Left cardiac atrium (tissue), 4 donors: ENCODE data around the gene EHD1. TPM values are rescaled to one million over a fixed set of nuclear protein-coding genes. Genes with fewer than 3 reads are reported as not detected.

Source experiments
- ATAC-seq, 2 donors: fragments of 200-7000 bp; cut with Tn5 transposase; one replicate each; pipeline ENCODE4 v1.9.1; 2020; ENCODE audit warnings: mild to moderate bottlenecking in 2 of 2, moderate library complexity in 2 of 2
- DNase-seq: peaks from one replicate; pipeline ENCODE4 v3.0.0-alpha.2; 2020
- intact Hi-C, 2 donors: fragments of 100-400 bp; cut with DNase I; formaldehyde crosslinking; loops; one replicate each; pipeline versions ENCODE4 v1.14.1 to v1.15.1; 2022 to 2023
- total RNA-seq, 2 donors: library from RNA; stranded (reverse); fragmentation: NEBNext Ultra II Directional; extraction: Animal tissue kit (Norgen Biotek cat#: 25700); gene quantifications; one replicate each; pipeline ENCODE4 v1.2.1, GENCODE V29; 2021
- donor health status: DM: no; HTN: yes; CAD: no.
- donor health status: DM: no; HTN: yes; CAD: no; lungs with severe emphysema.
- donor health status: DM: yes; HTN: yes; CAD: no.
- donor health status: Dilated cardiomyopathy.

Gene EHD1
- total RNA-seq, 2 donors from 2014 or later, result 36.6 to 43.1 TPM

DNA sequence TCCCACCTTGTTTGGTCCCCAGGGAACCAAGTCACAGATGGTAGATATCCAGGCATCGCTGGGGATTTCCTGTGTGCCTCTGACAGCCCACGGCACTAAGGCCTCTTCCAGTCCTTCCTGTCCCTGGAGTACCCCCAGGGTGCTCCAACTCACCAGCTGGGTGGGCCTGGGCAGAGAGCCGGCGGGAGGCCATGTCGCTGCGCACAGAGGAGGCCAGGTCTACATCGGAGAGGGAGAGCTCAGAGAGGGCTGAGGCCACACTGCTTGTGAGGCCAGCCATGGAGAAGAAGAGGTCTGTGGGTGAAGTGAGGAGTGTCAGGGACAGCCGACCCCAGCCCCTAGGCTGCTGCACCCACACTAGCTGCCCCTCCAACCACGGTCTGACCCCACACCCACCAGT lies 33.3 kb upstream of the EHD1 start:
- ATAC-seq, result no peak
- no peak for DNase-seq
- intact Hi-C loops, result no loop called here

DNA sequence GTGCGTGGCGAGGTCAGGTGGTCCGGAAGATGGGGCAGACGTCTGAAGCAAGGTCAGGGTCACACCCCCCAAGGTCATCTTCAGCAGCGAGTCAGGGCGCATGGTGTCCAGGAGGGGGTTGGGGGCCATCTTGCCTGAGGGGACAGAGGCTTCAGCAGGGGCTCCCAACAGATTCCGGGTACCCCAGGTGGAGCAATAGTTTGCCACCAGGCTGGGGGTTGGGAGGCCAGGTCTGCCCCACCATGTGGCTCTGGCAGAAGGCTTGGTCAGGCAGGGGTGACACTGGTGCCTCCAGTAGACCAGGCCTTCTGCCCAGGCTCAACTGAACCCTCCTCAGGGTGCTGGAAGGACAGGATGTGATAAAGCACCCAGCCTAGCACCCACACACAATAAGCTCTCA lies 32.7 kb upstream of the EHD1 start:
- intact Hi-C loops, result no loop called here
- DNase-seq (no peak), ATAC-seq (no peak)

DNA sequence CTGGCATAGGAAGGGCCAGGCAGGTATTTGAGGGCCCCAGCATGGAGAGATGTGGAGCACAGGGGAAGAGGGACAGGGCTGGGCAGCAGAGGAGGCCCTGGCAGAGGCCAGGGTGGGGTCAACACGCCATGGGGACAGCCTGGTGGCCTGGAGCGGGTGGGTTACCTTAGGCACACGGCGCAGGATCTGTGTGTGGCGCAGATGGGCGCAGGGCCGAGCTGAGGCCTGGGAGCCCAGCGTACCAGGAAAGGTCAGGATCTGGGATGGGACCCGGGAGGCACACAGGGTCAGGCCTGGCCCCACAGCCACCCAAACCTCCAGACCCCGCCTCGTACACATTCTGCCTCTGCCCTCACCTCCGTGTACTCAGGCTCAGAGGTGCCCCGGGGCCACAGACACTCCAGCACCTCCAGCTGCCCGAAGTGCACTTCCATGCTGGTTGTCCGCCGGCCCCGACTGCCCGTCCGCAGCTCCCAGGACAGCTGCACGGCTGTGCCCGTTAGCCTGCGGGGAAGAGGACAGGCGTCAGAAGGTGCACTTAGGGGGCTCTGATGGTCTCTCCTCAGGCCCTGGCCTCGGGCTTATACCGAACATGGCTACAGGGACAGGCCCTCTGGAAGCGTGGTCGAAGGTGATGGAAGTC lies 32.2 kb upstream of the EHD1 start:
- DNase-seq, result no peak
- intact Hi-C loops, result no loop called here

DNA sequence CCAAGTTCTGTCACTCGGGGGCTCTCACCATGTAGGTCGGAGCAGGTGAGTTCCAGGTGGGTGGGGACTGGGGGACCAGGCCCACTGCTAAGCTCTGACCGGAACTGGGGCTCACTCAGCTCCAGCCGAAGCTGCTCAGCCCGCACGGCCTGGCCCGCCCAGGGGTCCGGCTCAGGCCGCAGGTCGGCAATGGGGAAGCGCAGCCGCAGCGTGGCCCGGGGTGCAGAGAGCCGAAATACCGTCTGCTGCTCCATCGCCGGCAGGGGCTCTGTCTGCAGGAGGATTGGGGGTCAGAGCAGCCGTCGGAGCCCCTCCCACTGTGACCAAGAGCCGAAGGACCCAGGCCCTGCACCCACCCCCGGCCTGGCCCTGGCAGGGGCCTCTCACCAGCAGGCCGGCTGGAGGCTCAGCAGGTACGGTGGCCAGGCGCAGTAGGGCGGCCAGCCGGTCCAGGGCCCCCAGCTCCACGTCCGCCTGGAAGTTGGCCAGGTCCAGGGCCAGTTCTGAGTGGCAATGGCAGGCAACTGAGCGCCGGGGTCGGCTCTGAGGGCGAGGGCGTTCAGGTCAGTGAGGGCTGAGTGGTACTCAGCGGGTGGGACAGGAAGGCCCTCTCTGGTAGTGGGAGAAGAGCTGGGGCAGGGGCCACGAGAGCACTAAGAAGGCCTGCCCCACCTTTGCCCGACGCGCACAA lies 31.4 kb upstream of the EHD1 start:
- no peak for ATAC-seq
- no peak for DNase-seq
- intact Hi-C loops, result no loop called here

More for the DNA sequence above, 32.2 kb upstream of the EHD1 start:
- no peak for ATAC-seq

DNA sequence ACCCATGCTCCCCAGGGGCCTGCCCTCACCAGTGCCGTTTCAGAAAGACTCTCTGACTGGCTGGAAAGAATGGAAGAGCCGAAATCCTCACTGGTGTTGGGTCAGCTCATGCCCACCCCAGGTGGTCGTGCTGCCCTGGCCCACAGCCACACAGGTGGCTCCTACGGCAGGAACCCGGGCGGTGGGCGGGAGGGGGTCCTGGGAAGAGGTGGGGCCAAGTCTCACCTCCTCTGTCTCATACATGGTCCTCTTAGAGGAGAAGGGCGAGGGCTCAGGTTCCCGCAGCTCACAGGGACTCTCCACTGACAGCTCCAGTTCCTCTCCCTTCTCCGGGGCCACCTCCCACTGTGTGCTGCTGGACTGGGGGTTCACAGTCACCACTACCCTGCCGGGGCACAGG lies 30.3 kb upstream of the EHD1 start:
- DNase-seq, result no peak
- no peak for ATAC-seq
- intact Hi-C loops, result no loop called here

DNA sequence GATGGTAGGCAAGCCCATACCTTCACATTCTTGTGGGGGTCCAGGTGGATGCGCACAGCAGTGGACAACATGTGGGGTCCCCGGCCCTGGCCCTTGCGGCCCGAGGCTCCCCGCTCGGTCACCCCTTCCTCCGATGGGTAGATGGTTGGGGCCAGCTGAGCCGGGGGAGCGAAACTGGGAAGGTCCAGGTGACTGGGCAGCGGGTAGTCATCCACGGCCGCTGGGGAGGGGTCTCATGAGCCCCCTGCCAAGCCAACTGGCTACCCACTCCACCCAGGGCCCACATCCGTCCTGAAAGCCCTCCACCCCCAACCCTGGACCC lies 27.9 kb upstream of the EHD1 start:
- ATAC-seq (no peak), DNase-seq (no peak)
- intact Hi-C loops, result no loop called here

DNA sequence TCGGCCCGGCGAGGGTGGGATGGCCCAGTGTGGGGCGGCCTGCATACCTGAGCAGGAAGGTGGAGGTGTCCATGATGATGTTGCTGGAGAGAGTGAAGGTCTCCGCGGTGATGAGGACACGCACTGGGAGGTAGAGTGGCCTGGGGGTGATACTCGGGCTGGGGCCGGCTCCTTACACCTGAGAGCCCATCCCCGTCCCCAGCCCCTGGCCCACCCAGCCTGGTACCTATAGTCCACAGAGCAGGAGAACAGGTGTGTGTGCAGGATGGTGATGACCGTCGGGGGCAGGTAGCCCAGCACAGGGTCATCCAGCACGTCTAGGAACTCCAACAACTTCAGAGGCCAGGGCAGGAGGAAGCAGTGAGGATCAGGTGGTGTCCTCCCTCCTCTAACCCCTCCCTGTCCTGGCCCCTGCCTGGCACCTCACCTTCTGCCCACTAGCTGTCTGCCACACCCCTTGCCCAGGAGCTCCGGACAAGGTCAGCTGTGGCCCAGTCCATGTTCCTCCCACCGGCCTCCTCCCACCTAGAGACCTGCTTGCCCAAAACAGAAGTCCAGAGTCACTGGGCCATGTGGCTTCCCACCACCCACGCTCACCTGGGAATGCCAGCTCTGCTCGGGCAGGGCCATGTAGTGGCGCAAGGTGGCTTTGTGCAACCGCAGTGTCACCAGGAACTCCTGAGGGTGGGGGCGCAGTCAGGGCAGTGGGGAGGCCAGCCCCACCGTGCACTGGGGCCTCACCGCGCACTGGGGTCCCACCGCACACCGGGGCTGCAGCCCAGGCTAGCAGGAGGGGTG lies 27.3 kb upstream of the EHD1 start:
- intact Hi-C loops, result no loop called here
- ATAC-seq, result no peak
- no peak for DNase-seq

DNA sequence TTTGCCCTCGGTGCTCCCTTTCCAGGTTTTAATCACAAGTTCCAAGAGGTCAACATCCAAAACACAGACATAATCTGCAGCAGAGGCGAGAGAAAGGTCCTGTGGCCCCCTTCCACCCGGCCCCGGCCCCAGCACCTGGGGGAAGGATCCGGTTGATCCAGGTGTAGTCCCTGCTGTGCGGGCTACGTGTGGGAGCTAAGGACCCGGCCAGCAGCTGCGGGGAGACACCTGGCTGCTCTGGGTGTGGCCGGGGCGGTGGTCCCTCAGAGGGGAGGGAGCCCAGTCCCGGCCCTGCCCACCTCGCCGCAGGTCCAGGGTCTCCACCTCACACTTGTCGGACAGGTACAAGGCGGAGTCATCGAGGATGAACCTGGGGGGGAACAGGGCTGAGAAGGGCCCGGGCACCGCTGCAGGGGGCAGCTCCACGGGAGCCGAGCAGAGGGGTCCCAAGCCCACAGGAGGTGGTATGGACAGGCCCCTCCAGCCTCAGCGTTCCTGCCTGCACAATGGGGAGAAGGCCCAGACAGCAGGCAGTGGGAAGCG lies 24.9 kb upstream of the EHD1 start:
- no peak for DNase-seq

DNA sequence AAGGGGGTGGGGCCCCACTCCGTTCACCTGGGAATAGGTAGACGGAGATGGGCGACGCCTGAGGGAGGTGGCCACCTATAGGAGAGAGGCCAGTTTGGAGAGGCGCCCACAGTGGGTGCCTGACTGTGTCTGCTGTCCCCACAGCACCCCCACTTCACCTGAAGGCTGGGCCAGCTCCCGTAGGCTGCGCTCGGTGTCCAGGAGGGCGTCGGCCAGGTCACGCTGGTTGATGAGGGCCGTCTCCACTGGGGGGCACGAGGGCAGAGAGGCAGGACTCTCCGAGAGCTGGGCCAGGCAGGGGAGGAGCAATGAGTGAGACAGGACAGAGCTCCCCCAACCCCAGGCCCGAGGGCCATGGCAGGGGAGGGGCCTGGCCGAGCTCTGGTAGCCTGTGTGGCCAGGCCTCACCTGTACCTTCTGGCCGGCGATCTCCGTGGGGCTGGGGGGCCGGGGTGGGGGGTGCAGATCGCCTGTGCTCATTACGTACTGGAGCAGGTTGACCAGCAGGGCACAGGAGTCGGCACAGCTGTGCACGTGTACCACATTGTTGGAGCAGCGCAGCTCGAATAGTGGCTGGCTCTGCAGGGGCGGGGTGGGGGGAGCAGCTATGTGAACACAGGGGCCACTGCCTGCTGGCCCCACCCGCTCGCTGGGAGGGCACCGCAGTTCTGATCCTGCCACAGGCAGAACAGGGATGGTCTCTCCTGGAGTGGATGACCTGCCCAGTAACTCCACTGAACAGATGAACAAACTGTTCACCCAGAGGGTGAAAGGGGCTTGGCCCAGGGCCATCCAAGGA lies 23.9 kb upstream of the EHD1 start:
- DNase-seq, result no peak
- intact Hi-C loops, result no loop called here

More for the DNA sequence above, 24.9 kb upstream of the EHD1 start:
- no peak for ATAC-seq
- intact Hi-C loops, result no loop called here

DNA sequence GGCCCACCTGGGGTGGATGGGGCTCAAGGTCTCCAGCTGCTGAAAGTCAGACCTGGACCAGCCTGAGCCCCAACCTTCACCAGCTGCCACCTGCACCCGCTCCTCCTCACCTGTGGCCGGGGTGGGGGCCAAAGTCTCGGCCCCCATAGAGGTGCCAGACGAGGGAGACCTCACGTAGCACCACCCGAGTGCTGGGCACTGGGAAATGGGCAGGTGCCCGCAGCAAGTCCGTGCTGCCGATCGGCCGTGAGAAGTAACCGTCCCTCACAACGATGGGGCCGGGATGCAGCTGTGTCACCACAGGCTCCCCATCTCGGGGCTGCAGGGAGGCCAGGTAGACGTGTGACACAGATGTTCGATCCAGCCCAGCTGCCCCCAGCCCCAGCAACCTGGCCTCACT lies 22.4 kb upstream of the EHD1 start:
- intact Hi-C loops, result no loop called here
- ATAC-seq, result no peak
- no peak for DNase-seq

More for the DNA sequence above, 23.9 kb upstream of the EHD1 start:
- no peak for ATAC-seq

DNA sequence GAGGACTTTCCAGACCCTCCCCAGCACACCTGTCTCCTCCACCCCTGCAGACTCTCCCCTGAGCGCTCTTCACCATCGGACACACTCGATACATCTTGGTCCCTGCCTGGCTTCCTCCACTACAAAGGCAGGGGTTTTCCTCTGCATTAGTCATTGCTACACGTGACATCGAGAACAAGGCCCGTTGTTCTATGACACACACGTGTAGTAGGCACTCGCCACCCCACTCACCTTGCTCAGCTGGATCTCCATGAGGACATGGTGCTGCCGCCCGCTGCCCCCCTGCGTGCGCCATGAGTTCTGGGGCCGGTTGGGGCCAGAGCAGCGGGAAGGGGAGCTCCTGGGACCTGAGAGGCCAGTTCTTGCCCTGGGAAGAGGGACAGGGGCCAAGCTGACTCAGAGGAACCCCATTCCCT lies 21.9 kb upstream of the EHD1 start:
- ATAC-seq, result no peak
- intact Hi-C loops, result no loop called here
- DNase-seq, result no peak

DNA sequence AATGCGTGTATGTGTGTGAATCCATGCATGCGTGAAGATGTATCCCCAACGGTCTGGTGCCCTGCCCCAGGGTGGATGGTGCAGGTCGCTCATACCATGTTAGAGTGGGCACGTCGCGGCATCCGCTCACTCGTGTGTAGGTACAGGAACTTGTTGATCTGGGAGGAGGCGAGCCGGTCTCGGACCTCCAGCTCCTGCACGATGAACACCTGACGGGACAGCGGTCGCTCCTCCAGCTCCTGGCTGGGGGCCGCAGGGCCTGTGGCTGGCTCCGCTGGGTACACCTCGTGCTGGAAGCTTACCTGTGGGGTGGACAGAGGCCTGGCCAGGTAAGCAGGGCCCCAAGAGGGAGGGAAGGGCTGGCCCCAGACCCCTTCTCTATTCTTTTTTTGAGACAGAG lies 20.1 kb upstream of the EHD1 start:
- ATAC-seq, result no peak
- DNase-seq, result no peak
- intact Hi-C loops, result no loop called here

DNA sequence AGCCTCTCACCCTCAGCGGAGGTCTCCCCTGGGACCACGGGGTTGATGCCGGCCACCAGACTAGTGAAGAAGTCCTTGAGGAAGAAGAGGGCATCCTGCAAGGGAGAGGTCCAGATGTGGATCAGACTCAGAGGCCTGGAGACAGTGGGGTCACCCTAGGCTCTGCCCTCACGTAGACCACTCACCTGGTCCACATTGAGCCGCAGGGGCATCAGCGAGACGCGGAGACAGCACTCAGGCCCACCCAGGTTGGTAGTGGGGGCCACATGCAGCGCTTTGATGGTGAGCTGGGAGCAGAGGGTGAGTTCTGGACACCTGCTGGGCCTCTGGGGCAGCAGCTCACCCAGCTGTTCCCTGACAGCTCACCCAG lies 19.6 kb upstream of the EHD1 start:
- ATAC-seq, result no peak
- no peak for DNase-seq
- intact Hi-C loops, result no loop called here

DNA sequence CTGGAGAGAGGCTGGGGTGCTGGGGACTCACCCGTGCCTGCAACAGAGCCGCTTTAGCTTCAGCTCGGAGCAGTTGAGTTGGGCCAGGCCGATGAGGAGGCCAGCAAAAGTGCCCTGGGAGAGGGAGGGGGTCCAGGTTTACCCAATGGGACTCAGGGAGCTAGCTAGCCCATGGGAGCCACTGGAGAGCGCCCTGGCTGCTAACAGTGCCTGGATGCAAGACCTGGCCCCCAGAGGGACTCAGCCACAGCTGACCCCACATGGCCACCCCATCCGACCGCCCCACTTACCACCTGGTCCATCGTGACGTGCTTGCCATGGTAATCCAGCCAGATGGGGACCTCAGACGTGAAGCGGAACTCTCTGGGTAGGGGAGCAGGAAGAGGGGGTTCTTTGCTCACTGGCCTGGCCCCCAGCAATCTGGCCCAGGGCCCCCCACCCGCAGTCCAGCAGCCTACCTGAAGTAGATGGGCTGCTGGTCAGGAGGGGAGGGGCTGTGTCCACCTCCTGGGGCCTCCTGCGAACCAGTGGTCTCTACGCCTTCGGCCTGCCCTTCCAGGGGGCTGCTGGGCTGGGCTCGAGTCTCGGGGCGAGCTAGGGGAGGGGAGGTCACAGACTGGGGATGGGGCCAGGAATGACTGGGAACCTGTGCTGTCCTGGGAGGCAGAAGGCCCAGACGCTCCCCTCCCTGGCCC lies 19.1 kb upstream of the EHD1 start:
- ATAC-seq, result no peak
- intact Hi-C loops, result no loop called here
- no peak for DNase-seq

DNA sequence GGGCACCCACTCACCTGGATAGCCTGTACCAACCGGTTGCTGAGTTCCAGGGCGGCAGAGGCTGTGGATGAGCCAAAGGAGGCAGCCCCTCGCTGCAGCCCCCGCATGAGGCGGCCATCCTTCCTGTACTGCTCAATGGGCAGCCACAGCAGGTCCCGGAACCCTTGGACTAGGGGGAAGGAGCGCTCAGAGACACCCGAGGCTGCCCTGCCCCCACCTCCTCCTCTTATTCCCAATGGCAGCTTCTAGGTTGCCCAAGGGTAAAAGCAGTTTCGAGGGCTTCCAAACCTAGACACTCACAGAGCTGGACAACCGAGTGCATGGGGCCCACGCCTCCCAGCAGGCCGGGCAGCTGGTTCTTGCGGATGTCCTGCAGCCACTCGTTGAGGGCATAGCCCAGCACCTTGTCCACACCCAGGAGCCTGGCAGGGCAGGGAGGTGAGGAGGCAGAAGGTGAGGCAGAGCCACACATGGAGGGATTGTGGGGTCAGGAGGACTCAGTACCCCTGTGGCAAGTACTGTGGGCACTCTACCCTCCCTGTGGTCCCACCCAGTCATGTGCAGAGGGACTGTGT lies 18.1 kb upstream of the EHD1 start:
- no peak for ATAC-seq
- DNase-seq, result no peak
- intact Hi-C loops, result no loop called here

DNA sequence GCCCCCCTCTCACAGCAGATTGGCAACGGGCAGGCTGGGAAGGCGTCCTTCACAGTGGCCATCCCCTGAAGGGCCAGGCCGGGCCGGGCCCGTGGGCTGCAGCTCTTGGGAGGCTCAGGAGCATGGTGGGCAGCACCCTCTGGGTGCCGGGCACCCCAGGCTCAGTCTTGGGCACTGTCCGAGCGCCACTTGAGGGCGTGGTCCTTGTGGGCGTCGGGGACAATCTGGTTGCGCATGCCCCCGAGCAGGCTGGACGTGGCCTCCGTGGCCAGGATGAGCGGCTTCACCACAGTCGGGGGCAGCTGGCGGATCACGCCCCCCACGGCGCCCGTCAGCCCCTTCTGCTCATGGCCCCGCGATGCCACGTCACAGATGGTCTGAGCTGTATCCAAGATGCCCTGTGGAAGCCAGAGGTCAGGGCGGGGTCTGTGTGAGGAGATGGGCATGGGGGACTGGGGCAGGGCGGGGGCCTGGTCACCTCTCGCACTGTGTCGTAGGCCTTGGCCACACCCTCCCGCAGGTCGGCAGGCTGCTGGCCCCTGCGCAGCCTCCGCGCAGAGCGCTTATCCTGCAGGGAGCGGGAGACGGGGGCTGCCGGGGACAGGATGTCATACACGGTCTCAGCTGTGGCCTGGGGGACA lies 16.5 kb upstream of the EHD1 start:
- peak in 1 of 2 donors; percentile 5 for ATAC-seq
- no peak for DNase-seq
- intact Hi-C loops, result loop anchor here (1.0 to 2.0 kb wide), 2 partner anchors 48 kb away; no protein-coding TSS in a partner anchor

DNA sequence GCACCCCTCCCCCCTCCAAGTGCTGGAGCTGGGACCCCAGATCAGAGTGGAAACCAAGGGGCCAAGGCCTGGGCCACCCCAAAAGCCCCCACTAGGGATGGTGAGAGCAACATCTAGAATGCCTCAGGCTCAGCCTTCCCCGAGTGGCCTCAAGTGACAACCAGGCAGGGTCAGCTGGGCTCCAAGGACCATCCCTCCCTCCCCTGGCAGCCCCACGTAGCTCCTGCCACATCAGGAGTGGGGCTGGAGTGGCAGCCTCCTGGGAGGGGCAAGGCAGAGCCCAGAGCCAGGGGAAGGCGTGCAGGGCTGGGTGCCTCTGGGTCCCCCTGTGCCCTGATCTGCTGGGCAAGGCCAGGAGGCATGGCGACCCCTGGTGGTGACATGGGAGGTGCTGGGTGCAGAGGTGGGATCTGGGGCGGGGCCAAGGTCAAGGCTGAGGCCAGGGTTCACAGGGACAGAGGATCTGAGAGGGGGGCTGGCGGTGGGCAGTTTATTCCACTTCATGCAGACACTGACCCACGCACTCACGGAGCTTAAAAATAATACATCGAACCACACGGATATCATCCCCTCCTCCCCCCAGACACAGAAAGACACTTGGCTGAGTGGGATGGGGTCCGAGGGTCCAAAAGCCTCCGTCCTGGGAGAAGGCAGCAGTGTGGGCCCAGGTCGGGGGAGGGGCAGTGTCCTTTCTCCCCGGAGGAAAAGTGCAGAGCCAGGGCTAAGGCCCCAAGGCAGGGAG lies 15.8 kb upstream of the EHD1 start:
- DNase-seq (peak; percentile 92), ATAC-seq (peak; percentile 83 to 90)
- intact Hi-C loops, result loop anchor here (1.0 to 2.0 kb wide), 2 partner anchors 47 kb away; no protein-coding TSS in a partner anchor
